Heart left ventricle (tissue), 16 donors: ENCODE measurements around the gene STOML1. TPM values are rescaled to one million over a fixed set of nuclear protein-coding genes. Genes with fewer than 3 reads are reported as not detected.
"Not testable (repeated sequence)": the region's sequence is repeated elsewhere in the genome, so short reads cannot be mapped to it uniquely, and the experiment has no call there.

ENCODE experiments used
- ATAC-seq, 4 donors: fragments of 200-7000 bp; cut with Tn5 transposase; one replicate each; pipeline ENCODE4 v1.9.1; 2020 to 2022; ENCODE audit warnings: moderate library complexity in 4 of 4, mild to moderate bottlenecking in 3 of 4, moderate number of reproducible peaks in 1 of 4
- DNase-seq, 5 donors: peaks; one replicate each; pipeline ENCODE4 v3.0.0-alpha.2; 2020
- H3K27ac ChIP-seq, 12 donors: fragments of 200-600 bp; sonication (generic) in 4 of 12; one replicate each; pipeline versions ENCODE4 v1.5.0 to v1.8.0; 2016 to 2022; ENCODE audit warnings: mild to moderate bottlenecking in 2 of 12
- H3K27me3 ChIP-seq, 9 donors: fragments of 200-600 bp; sonication (generic) in 2 of 9; one replicate each; pipeline versions ENCODE4 v1.5.1 to v1.8.0; 2016 to 2022; ENCODE audit warnings: mild to moderate bottlenecking in 3 of 9
- H3K36me3 ChIP-seq, 9 donors: fragments of 200-600 bp; sonication (generic) in 2 of 9; one replicate each; pipeline versions ENCODE4 v1.5.0 to v1.8.0; 2018 to 2022; ENCODE audit warnings: mild to moderate bottlenecking in 2 of 9
- H3K4me1 ChIP-seq, 12 donors: fragments of 200-600 bp; sonication (generic) in 4 of 12; one replicate each; pipeline versions ENCODE4 v1.5.0 to v1.8.0; 2016 to 2022; ENCODE audit warnings: mild to moderate bottlenecking in 3 of 12
- H3K4me3 ChIP-seq, 12 donors: fragments of 200-600 bp; sonication (generic) in 4 of 12; one replicate each; pipeline versions ENCODE4 v1.5.0 to v1.8.0; 2017 to 2022; ENCODE audit warnings: mild to moderate bottlenecking in 9 of 12, moderate library complexity in 4 of 12
- H3K9me3 ChIP-seq, 12 donors: fragments of 200-600 bp; sonication (generic) in 4 of 12; one replicate each; pipeline versions ENCODE4 v1.5.0 to v1.8.0; 2016 to 2022; ENCODE audit warnings: mild to moderate bottlenecking in 1 of 12
- CTCF ChIP-seq, 12 donors: fragments of 200-600 bp; sonication (generic) in 4 of 12; IDR thresholded peaks; one replicate each; pipeline versions ENCODE4 v1.5.0 to v1.8.0; 2018 to 2022; ENCODE audit warnings: antibody characterized with exemption in 12 of 12, mild to moderate bottlenecking in 5 of 12
- POLR2A ChIP-seq, 2 donors: fragments of 450-650 bp; IDR thresholded peaks; one replicate each; pipeline ENCODE4 v1.6.1; 2017; ENCODE audit warnings: antibody characterized with exemption in 2 of 2, mild to moderate bottlenecking in 2 of 2, moderate library complexity in 2 of 2
- WGBS, 4 donors: extraction: QIAGEN DNeasy Blood & Tissue Kit in 2 of 4; methylation state at CpG; one replicate each; pipeline versions ENCODE4 v1.1.5 to v1.1.7; 2013 to 2018; 5-methylcytosine and 5-hydroxymethylcytosine counted together
- intact Hi-C, 10 donors: fragments of 100-400 bp; cut with DNase I; formaldehyde crosslinking; loops; one replicate each; pipeline versions ENCODE4 v1.11.1 to v1.14.2; 2022
- polyA plus RNA-seq, 2 donors: library from polyadenylated mRNA; stranded (reverse); fragments of 200-250 nt; gene quantifications; one replicate each; pipeline ENCODE4 v1.2.3, GENCODE V29; 2013
- total RNA-seq, 9 donors: library from RNA; depleted of rRNA in 2 of 9; stranded (reverse); fragments of >200 nt in 2 of 9; fragmentation: NEBNext Ultra II Directional in 3 of 9; extraction: Animal tissue kit (Norgen Biotek cat#: 25700) in 3 of 9; gene quantifications; one replicate each; pipeline versions ENCODE4 v1.1.0 to v1.2.4, GENCODE V29; 2016 to 2023
- donor health status: ischemic (EF 13 %, LVEDD 7.1; RV severe dilation, severe dysfunction).
- donor health status: healthy with polysubstance abuse.
- donor health status: DM: no; HTN: yes; CAD: no.
- donor health status: DM: no; HTN: no; CAD: no.
- donor health status: ischemic (EF 25% LVEDD 6.9; RV normal size, moderate dysfunction).
- donor health status: ischemic (EF 25% LVEDD 5.7; RV mildly dilated, moderate dysfunction).
- donor health status: healthy.
- donor health status: DM: yes; HTN: yes; CAD: no.
- donor health status: ischemic (EF 35%, LVEDD 5.7; RV mildly dilated, moderate dysfunction).
- donor health status: nonischemic (EF 11% LVEDD 7.7; RV severe dilation, severe dysfunction).
- donor health status: DM: yes; HTN: yes; CAD: no.
- donor health status: PGD.
- donor health status: ischemic (EF 29% LVEDD 5.4; RV normal size, mild dysfunction).
- donor health status: nonischemic (EF 23%, LVEDD 6.1; RV moderate dilation, normal function).

Gene STOML1
- total and polyA plus RNA-seq, 11 donors, result 25.0 to 41.1 (median 27.7) TPM

DNA sequence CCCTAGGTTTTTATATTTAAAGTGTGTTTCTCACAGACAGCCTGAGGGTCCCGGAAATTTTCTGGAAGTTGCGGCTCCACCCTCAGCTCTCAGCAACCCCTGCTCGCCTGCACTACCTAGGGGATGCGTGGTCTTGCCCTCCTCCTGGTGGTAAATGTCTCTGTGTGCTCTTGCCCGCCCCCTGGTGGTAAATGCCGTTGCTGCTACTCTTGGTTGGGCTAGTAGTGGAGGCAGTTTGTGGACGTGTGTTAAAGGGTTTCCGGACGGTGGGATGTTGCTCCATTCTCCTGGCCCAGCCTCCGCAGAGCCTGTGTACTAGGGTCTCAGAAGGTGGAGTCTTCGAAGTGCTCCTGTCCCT is 27.4 kb downstream of the STOML1 start:
- ATAC-seq (peak; percentile 81 to 94 (median 93)), DNase-seq (peak; percentile 75 to 90 (median 79))
- no peaks in the 10 kb centered on the region for H3K36me3 ChIP-seq
- TF ChIP-seq POLR2A (IDR thresholded peaks at IDR 0.05) (no peak), CTCF (IDR thresholded peaks at IDR 0.05) (peak; percentile 88 to 97 (median 94))
- peak overlapping the region in 1 of 12 donors; percentile 38 for H3K4me3 ChIP-seq
- H3K9me3 ChIP-seq, result no peaks in the 10 kb centered on the region
- H3K4me1 ChIP-seq, result peaks cover 0 to 18% (median 3%) of the 10 kb centered on the region in 12 donors
- H3K27ac ChIP-seq, result peak overlapping the region in 1 of 12 donors; percentile 42
- WGBS, 4 donors, result 4 to 10% (median 6%) methylated on average over 10 to 11 of the region's 11 CpGs
- no peaks in the 10 kb centered on the region for H3K27me3 ChIP-seq
- intact Hi-C loops, result loop anchor here in 8 of 10 donors (1.0 to 10.0 kb wide), 7 partner anchors 13 to 90 kb away; partner anchors contain the start of gene TBC1D21 (in 3 of the 8)

DNA sequence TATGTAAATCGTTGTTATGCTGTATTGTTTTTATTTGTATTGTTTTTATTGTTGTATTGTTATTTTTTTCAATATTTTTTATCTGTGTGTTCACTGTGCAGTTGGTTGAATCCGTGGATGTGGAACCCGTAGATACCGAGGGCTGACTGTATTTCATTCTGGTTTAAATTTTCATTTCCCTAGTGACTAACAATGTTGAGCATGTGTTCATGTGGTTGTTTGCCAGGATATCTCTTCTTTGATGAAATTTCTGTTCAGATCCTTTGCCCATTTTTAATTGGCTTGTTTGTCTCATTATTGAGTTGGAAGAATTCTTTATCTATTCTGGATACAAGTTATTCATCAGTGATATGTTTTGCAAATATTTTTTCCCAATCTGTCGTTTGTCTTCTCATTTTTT is 29.7 kb downstream of the STOML1 start:
- H3K4me1 ChIP-seq, result peaks cover 0 to 30% (median 7%) of the 10 kb centered on the region in 12 donors
- TF ChIP-seq CTCF (IDR thresholded peaks at IDR 0.05) (no peak), POLR2A (IDR thresholded peaks at IDR 0.05) (no peak)
- H3K36me3 ChIP-seq, result no peaks in the 10 kb centered on the region
- H3K4me3 ChIP-seq, result no peak overlapping the region
- ATAC-seq, result no peak
- H3K27me3 ChIP-seq, result no peaks in the 10 kb centered on the region
- no peaks in the 10 kb centered on the region for H3K9me3 ChIP-seq
- intact Hi-C loops, result loop anchor here in 5 of 10 donors (5.0 to 10.0 kb wide), 3 partner anchors 65 to 88 kb away; partner anchors contain the start of gene TBC1D21 (in 3 of the 5)
- WGBS, 4 donors, result 68 to 76% (median 70%) methylated on average over 5 of the region's 5 CpGs
- DNase-seq, result no peak
- H3K27ac ChIP-seq, result no peak overlapping the region

GRCh38 chr15:73960472-73961070 is 31.5 kb downstream of the STOML1 start:
- not testable (repeated sequence) for DNase-seq, H3K27ac ChIP-seq, H3K4me3 ChIP-seq, H3K27me3 ChIP-seq, ATAC-seq, H3K36me3 ChIP-seq, H3K9me3 ChIP-seq
- intact Hi-C loops, result loop anchor here in 5 of 10 donors (5.0 to 10.0 kb wide), 3 partner anchors 63 to 86 kb away; partner anchors contain the start of gene TBC1D21 (in 3 of the 5)
- peaks cover 0 to 42% (median 14%) of the 10 kb centered on the region in 12 donors for H3K4me1 ChIP-seq
- 94 to 98% (median 96%) methylated on average over 7 of the region's 7 CpGs for WGBS, 4 donors

DNA sequence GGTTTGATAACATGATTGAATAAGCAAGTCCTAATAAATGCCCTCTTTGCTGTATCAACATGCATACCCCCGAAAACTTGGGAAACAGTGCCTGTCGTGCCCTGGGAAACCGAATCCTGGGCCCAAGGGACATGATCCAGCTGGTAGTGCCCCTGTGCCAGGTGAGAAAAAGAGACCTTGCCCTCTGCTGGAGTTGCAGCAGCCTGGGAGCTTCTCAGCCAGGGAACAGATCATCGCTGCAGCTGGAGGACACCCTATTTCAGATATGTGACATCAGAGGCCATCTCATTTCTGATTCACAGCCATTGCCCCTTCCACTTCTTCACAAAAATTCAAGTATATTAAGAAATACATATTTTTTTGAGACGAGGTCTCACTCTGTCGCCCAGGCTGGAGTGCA is 32.3 kb downstream of the STOML1 start:
- DNase-seq, result no peak
- Histone ChIP-seq H3K27ac (no peak overlapping the region), H3K4me1 (peaks cover 0 to 35% (median 10%) of the 10 kb centered on the region in 12 donors), H3K9me3 (no peaks in the 10 kb centered on the region), H3K4me3 (no peak overlapping the region), H3K36me3 (no peaks in the 10 kb centered on the region), H3K27me3 (no peaks in the 10 kb centered on the region)
- 82 to 93% (median 90%) methylated on average over 6 of the region's 6 CpGs for WGBS, 4 donors
- intact Hi-C loops, result loop anchor here in 5 of 10 donors (5.0 to 10.0 kb wide), 3 partner anchors 62 to 85 kb away; partner anchors contain the start of gene TBC1D21 (in 3 of the 5)
- TF ChIP-seq POLR2A (IDR thresholded peaks at IDR 0.05) (no peak), CTCF (IDR thresholded peaks at IDR 0.05) (no peak)
- no peak for ATAC-seq
